Trophoblast cell (in vitro differentiated cells and primary cell): ENCODE data around the gene GLB1L3.

Experiments
- DNase-seq, 2 donors: peaks; one replicate each; pipeline ENCODE4 v3.0.0-alpha.2; 2016
- H2AFZ ChIP-seq: 2 replicates; pipeline ENCODE4 v1.6.1; 2013; ENCODE audit warnings: low read length, moderate library complexity, mild to moderate bottlenecking; ENCODE audit not compliant: insufficient read depth, poor library complexity
- H2AK5ac ChIP-seq: 2 replicates; pipeline ENCODE4 v1.6.1; 2013; ENCODE audit warnings: mild to moderate bottlenecking, low read length
- H2BK120ac ChIP-seq: 2 replicates; pipeline ENCODE4 v1.6.1; 2013; ENCODE audit warnings: low read length, mild to moderate bottlenecking, moderate library complexity; ENCODE audit not compliant: insufficient read depth, poor library complexity
- H2BK12ac ChIP-seq: 2 replicates; pipeline ENCODE4 v1.6.1; 2013; ENCODE audit warnings: mild to moderate bottlenecking, low read length, moderate library complexity
- H2BK5ac ChIP-seq: 2 replicates; pipeline ENCODE4 v1.6.1; 2013; ENCODE audit warnings: low read length, low read depth, moderate library complexity, mild to moderate bottlenecking; ENCODE audit not compliant: poor library complexity
- H3K14ac ChIP-seq: 2 replicates; pipeline ENCODE4 v1.6.1; 2013; ENCODE audit warnings: mild to moderate bottlenecking, low read length
- H3K18ac ChIP-seq: 2 replicates; pipeline ENCODE4 v1.6.1; 2013; ENCODE audit warnings: mild to moderate bottlenecking, low read length
- H3K23ac ChIP-seq: 2 replicates; pipeline ENCODE4 v1.6.1; 2013; ENCODE audit warnings: low read length
- H3K27ac ChIP-seq: 2 replicates; pipeline ENCODE4 v1.5.1; 2013; ENCODE audit warnings: low read depth, mild to moderate bottlenecking, inconsistent platforms, low read length, moderate library complexity
- H3K27me3 ChIP-seq: 2 replicates; pipeline ENCODE4 v1.6.1; 2013; ENCODE audit warnings: inconsistent platforms, mild to moderate bottlenecking, low read length, moderate library complexity; ENCODE audit not compliant: insufficient read depth
- H3K36me3 ChIP-seq, 2 experiments: 1 replicate in 1 of 2; 2 replicates in 1 of 2; pipeline ENCODE4 v1.6.1; 2013; ENCODE audit warnings: low read length in 2 of 2, mild to moderate bottlenecking in 2 of 2, moderate library complexity in 1 of 2; ENCODE audit not compliant: insufficient read depth in 2 of 2, control insufficient read depth in 1 of 2
- H3K4ac ChIP-seq: 2 replicates; pipeline ENCODE4 v1.6.1; 2013; ENCODE audit warnings: low read depth, mild to moderate bottlenecking, low read length, moderate library complexity
- H3K4me1 ChIP-seq, 2 experiments: 1 replicate in 1 of 2; 2 replicates in 1 of 2; pipeline ENCODE4 v1.6.1; 2013; ENCODE audit warnings: low read length in 2 of 2, mild to moderate bottlenecking in 2 of 2, moderate library complexity in 1 of 2; ENCODE audit not compliant: insufficient read depth in 2 of 2, control insufficient read depth in 1 of 2
- H3K4me2 ChIP-seq: 2 replicates; pipeline ENCODE4 v1.6.1; 2013; ENCODE audit warnings: inconsistent platforms, mild to moderate bottlenecking, low read length, moderate library complexity
- H3K4me3 ChIP-seq: 2 replicates; pipeline ENCODE4 v1.5.1; 2013; ENCODE audit warnings: mild to moderate bottlenecking, low read depth, low read length, inconsistent platforms
- H3K79me1 ChIP-seq: one replicate; pipeline ENCODE4 v1.6.1; 2013; ENCODE audit warnings: low read length
- H3K79me2 ChIP-seq: 2 replicates; pipeline ENCODE4 v1.6.1; 2013; ENCODE audit warnings: low read length, mild to moderate bottlenecking; ENCODE audit not compliant: control insufficient read depth, insufficient read depth, poor library complexity
- H3K9ac ChIP-seq: 2 replicates; pipeline ENCODE4 v1.6.1; 2013; ENCODE audit warnings: mild to moderate bottlenecking, low read length
- H3K9me3 ChIP-seq: 2 replicates; pipeline ENCODE4 v1.6.1; 2013; ENCODE audit warnings: low read depth, mild to moderate bottlenecking, control low read depth, inconsistent platforms, low read length; ENCODE audit not compliant: insufficient read depth
- H4K12ac ChIP-seq: 2 replicates; pipeline ENCODE4 v1.6.1; 2013; ENCODE audit warnings: low read depth, mild to moderate bottlenecking, low read length, moderate library complexity
- H4K8ac ChIP-seq: 2 replicates; pipeline ENCODE4 v1.6.1; 2013; ENCODE audit warnings: low read depth, mild to moderate bottlenecking, low read length, moderate library complexity
- H4K91ac ChIP-seq: one replicate; pipeline ENCODE4 v1.6.1; 2013; ENCODE audit warnings: low read depth, mild to moderate bottlenecking, low read length, moderate library complexity
- WGBS: extraction: QIAGEN DNeasy Blood & Tissue Kit; methylation state at CpG from one replicate; pipeline ENCODE4 v1.1.7; 2013; ENCODE audit warnings: missing lambda C conversion rate; ENCODE audit not compliant: insufficient read length, insufficient coverage; ENCODE audit errors: extremely low coverage; 5-methylcytosine and 5-hydroxymethylcytosine counted together

Gene GLB1L3

DNA sequence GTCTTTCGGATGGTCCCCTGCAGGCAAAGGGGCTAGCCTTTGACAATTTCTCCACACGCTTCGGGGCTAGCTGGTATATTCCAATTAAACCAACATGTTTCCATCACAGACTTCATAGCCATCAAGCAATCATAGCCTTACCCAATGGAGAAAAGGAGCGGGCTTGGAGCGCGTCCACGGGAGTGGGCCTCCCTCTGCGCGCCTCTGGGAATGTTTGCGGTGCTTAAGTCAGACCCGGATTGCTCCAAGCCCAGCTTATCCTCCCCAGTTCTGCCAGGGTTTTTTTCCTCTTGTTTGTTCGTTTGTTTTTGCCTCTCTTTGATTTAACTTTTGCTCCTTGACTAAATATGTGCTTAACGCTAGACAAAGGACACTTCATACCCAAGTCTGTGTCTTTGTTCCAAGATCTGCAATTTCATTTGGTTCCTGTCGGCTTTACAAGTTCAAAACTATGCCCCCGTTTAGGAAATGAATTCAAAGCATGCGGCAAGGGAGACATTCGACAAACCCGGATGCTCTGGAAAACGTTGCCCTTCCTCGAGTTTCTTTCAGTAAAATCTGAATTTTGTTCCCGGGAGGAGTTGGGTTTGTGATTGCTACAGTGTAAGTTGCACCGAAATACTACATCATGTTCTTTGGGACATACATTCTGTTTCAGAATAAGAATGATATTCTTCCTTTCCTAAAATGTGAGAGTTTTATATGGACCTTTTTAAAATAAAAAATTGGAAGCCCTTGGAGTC, 54.6 kb downstream of the GLB1L3 start:
- no peak overlapping the region for H4K8ac ChIP-seq
- H3K4ac ChIP-seq, result no peak overlapping the region
- no peak overlapping the region for H3K18ac ChIP-seq
- no peak overlapping the region for H3K9ac ChIP-seq
- peak overlapping the region; percentile 74 for H3K4me2 ChIP-seq
- no peak overlapping the region for H4K12ac ChIP-seq
- no peak overlapping the region for H2AFZ ChIP-seq
- H3K4me3 ChIP-seq, result no peak overlapping the region
- no peaks in the 10 kb centered on the region for H3K36me3 ChIP-seq
- no peaks in the 10 kb centered on the region for H3K9me3 ChIP-seq
- H2BK12ac ChIP-seq, result no peak overlapping the region
- no peak overlapping the region for H2BK120ac ChIP-seq
- no peak overlapping the region for H4K91ac ChIP-seq
- H3K79me1 ChIP-seq, result no peaks in the 10 kb centered on the region
- H3K27me3 ChIP-seq, result peaks cover 4% of the 10 kb centered on the region
- peak in 1 of 2 donors; percentile 55 for DNase-seq
- no peaks in the 10 kb centered on the region for H3K79me2 ChIP-seq
- no CpG with 5 or more reads among the region's 22 CpGs for WGBS
- H2BK5ac ChIP-seq, result no peak overlapping the region
- H3K14ac ChIP-seq, result no peak overlapping the region
- H2AK5ac ChIP-seq, result no peak overlapping the region
- H3K27ac ChIP-seq, result no peak overlapping the region
- peaks cover 5 to 7% of the 10 kb centered on the region in 2 experiments for H3K4me1 ChIP-seq
- H3K23ac ChIP-seq, result no peak overlapping the region

DNA sequence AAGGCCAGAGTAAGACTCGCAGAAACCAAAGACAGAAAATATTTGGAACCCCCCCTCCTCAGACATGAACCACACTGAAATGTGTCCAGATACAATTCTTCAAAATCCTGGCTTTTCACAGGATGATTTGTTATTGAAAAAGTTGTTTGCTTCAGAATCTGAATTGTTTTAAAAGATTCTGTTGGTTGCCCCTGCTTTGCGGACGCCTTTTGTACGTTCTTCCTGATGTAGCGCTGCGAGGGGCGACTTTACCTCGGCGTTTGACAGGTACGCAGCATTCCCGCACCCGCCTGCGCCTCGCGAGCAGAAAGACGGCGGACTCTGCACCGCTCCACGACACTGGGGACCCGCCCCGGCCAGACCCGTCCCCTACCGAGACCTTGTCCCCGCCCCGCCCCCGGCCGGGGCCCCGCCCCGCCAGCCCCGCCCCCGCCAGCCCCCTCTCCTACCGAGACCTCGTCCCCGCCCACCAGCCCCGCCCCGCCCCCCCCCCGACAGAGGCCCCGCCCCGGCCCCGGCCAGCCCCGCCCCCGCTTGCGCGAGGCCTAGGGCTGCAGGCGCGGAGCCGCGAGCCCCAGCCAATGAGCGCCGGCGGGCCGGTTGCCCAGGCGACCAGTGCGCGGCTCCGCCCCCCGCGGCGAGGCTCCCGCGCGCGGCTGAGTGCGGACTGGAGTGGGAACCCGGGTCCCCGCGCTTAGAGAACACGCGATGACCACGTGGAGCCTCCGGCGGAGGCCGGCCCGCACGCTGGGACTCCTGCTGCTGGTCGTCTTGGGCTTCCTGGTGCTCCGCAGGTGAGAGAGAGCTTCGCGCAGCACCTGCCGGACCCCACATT, 55.4 kb downstream of the GLB1L3 start, which contains the start of gene GLB1L2:
Gene GLB1L2, plus strand, starts transcription at position 635 of the 835 bp plus-strand sequence. Its CDS starts 74 bp downstream, at position 709.
- Histone ChIP-seq H4K12ac (peak within 1 kb of the TSS; percentile 7), H2BK5ac (no peak within 1 kb of the TSS), H4K8ac (no peak within 1 kb of the TSS), H3K4me3 (peak within 1 kb of the TSS; percentile 61), H2BK12ac (no peak within 1 kb of the TSS), H2AFZ (peak within 1 kb of the TSS; percentile 45), H3K9ac (no peak within 1 kb of the TSS), H3K36me3 (no peaks in the 10 kb centered on the region), H3K18ac (no peak within 1 kb of the TSS), H3K4me1 (peaks cover 5 to 7% of the 10 kb centered on the region in 2 experiments), H3K14ac (no peak within 1 kb of the TSS), H2AK5ac (no peak within 1 kb of the TSS), H3K79me2 (no peaks in the 10 kb centered on the region), H4K91ac (no peak within 1 kb of the TSS), H3K79me1 (no peaks in the 10 kb centered on the region), H3K9me3 (no peaks in the 10 kb centered on the region), H3K4ac (no peak within 1 kb of the TSS), H3K23ac (no peak within 1 kb of the TSS), H3K27me3 (peaks cover 4% of the 10 kb centered on the region), H2BK120ac (no peak within 1 kb of the TSS), H3K27ac (no peak within 1 kb of the TSS), H3K4me2 (peak within 1 kb of the TSS; percentile 91)
- peak; percentile 63 to 73 for DNase-seq
- WGBS, result no CpG with 5 or more reads among the region's 80 CpGs

DNA sequence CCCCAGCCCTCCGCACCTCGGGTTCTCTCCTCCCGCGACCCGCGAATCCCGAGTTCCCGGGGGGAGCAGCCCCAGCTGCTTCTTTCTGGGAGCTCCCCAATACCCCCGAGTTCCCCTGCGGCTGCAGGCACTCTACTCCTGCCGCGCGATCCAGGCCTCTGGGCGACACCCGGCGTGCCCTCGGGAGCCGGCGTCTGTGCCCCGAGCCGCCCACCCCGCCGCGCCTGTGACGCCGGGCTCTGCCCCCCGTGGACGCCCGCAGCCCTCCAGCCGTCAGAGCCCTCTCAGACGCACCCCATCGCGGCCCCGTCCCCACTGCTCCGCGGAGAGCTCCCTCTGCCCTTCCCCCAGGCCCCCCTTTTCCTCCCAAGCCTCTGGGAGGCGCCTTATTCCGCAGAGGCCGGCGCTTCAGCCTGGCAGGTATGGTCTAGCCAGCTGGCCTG, 56.0 kb downstream of the GLB1L3 start:
- H3K9me3 ChIP-seq, result no peaks in the 10 kb centered on the region
- WGBS, result no CpG with 5 or more reads among the region's 40 CpGs

DNA sequence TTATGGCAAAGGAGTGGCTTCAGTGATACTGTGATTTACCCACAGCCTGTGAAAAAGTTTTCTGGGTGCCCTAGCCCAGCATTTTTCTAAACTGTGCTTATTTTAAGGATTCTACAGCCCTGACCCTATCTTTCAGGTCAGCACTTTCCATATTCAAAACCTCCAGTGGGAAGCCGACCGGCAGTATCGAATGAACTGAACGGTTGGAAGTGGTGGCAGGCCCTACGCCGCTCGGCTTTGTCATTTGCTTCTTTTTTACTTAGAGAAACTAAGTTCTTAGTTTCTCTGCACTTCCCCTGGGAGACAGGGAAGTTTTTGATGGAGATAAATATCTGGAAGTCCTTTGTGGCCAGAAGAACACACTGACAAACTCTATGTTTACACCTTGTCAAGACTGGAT, 56.6 kb downstream of the GLB1L3 start:
- Histone ChIP-seq H3K4me1 (peaks cover 5 to 7% of the 10 kb centered on the region in 2 experiments), H3K4me3 (no peak overlapping the region), H2BK5ac (no peak overlapping the region), H2AFZ (no peak overlapping the region), H4K12ac (no peak overlapping the region), H3K9ac (no peak overlapping the region), H3K14ac (no peak overlapping the region), H3K36me3 (no peaks in the 10 kb centered on the region), H3K79me1 (no peaks in the 10 kb centered on the region), H4K91ac (no peak overlapping the region), H3K27me3 (peaks cover 4% of the 10 kb centered on the region), H2AK5ac (no peak overlapping the region), H3K27ac (no peak overlapping the region), H3K79me2 (no peaks in the 10 kb centered on the region), H4K8ac (no peak overlapping the region), H3K4me2 (no peak overlapping the region), H3K18ac (no peak overlapping the region), H3K4ac (no peak overlapping the region), H3K23ac (no peak overlapping the region), H2BK12ac (no peak overlapping the region), H2BK120ac (no peak overlapping the region), H3K9me3 (no peaks in the 10 kb centered on the region)
- no peak for DNase-seq
- no CpG with 5 or more reads among the region's 7 CpGs for WGBS

More for the DNA sequence above, 56.0 kb downstream of the GLB1L3 start:
- Histone ChIP-seq H2BK5ac (no peak overlapping the region), H3K36me3 (no peaks in the 10 kb centered on the region), H4K8ac (no peak overlapping the region), H3K27me3 (peaks cover 4% of the 10 kb centered on the region), H2BK120ac (no peak overlapping the region), H3K4me3 (peak overlapping the region; percentile 61), H3K23ac (no peak overlapping the region), H2AFZ (peak overlapping the region; percentile 45), H3K4ac (no peak overlapping the region), H3K18ac (no peak overlapping the region), H3K4me2 (peak overlapping the region; percentile 91), H4K91ac (no peak overlapping the region), H3K9ac (no peak overlapping the region), H3K27ac (no peak overlapping the region), H2BK12ac (no peak overlapping the region), H3K14ac (no peak overlapping the region), H3K4me1 (peaks cover 5 to 7% of the 10 kb centered on the region in 2 experiments), H4K12ac (peak overlapping the region; percentile 7), H2AK5ac (no peak overlapping the region), H3K79me1 (no peaks in the 10 kb centered on the region), H3K79me2 (no peaks in the 10 kb centered on the region)
- DNase-seq, result no peak
